GM15510 (cell line): ENCODE measurements around the gene EME1.

Source experiments
- POLR2A ChIP-seq: IDR thresholded peaks from 3 replicates; pipeline ENCODE4 v1.6.1; 2011; ENCODE audit warnings: borderline replicate concordance; ENCODE audit not compliant: insufficient read length; ENCODE audit errors: extremely low read depth

Gene EME1

DNA sequence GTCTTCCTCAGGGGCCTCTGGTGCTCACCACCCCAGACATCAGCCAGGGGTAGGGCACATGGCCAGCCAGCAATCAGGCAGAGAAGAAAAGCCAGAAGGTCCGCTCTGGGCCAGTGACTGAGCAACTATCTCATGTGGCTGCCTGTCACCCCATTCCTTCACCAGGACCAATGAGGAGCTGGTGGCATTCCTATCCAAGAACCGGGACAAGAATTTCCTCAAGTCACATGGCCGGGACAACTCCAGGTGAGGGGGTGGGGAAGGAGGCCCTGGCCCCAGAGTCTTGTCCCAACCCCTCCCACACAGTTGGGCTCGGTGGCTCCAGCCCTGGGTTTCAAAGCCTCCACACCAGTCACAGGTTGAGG, 17.7 kb upstream of the EME1 start:
- no peak for TF ChIP-seq POLR2A

DNA sequence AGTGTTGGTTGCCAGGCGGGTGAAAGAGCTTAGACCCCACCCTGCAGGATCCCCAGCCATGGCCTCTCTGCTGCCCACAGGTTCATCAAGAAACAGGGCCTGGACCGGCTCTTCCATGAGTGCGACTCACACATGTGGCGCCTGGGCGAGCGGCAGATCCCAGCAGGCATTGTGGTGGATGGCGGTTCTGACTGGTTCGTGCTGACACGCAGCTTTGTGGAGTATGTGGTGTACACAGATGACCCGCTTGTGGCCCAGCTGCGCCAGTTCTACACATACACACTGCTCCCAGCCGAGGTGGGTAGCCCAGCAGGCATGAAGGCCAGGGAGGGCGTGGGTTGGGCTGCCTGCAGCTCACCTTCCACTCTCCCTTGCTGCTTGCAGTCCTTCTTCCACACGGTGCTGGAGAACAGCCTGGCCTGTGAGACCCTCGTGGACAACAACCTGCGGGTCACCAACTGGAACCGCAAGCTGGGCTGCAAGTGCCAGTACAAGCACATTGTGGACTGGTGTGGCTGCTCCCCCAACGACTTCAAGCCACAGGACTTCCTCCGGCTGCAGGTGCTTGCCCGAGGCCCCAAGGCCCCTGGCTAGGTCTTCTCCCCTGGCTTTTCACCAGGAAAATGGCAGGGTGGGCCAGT, 17.2 kb upstream of the EME1 start:
- TF ChIP-seq POLR2A, result no peak

DNA sequence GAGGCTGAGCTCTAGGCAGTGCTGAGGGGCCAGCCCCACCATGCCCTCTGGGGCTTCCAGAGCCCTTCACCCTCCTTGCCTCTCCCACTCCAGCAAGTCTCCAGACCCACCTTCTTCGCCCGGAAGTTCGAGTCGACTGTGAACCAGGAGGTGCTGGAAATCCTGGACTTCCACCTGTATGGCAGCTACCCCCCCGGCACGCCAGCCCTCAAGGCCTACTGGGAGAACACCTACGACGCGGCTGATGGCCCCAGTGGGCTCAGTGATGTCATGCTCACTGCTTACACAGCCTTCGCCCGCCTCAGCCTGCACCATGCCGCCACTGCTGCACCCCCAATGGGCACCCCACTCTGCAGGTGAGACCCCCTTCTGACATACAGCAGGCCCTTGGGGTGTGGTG, 16.6 kb upstream of the EME1 start:
- no peak for TF ChIP-seq POLR2A

DNA sequence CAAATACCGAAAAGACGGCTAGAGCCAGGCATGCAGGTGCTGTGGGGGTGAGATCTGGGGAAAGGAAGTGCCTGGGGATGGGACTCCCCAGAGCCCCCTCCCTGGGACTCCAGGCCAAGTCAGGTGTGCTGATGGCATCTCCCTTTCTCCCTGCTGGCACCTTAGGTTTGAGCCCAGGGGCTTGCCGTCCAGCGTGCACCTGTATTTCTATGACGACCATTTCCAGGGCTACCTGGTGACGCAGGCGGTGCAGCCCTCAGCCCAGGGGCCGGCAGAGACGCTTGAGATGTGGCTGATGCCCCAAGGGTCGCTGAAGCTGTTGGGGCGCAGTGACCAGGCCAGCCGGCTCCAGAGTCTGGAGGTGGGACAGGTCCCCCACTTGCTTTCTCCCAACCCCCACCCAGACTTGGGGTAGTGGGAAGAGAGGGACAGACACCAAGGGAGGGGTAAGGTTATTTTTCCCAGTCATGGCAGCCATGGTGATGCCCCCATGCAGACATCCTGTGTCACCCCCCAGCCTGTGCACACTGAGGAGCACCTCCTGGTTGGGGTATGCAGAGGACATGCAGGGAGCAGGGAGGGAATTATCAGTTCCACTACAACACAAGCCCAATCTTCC, 16.0 kb upstream of the EME1 start:
- TF ChIP-seq POLR2A, result no peak

DNA sequence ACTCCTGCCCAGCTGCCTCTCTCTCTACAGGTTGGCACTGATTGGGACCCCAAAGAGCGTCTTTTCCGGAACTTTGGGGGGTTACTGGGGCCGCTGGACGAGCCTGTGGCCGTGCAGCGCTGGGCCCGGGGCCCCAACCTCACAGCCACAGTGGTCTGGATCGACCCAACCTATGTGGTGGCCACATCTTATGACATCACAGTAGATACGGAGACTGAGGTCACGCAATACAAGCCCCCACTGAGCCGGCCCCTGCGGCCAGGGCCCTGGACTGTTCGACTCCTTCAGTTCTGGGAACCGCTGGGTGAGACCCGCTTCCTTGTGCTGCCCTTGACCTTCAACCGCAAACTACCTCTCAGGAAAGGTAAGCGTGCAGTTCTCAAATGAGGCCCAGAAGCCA, 14.9 kb upstream of the EME1 start:
- TF ChIP-seq POLR2A, result no peak

DNA sequence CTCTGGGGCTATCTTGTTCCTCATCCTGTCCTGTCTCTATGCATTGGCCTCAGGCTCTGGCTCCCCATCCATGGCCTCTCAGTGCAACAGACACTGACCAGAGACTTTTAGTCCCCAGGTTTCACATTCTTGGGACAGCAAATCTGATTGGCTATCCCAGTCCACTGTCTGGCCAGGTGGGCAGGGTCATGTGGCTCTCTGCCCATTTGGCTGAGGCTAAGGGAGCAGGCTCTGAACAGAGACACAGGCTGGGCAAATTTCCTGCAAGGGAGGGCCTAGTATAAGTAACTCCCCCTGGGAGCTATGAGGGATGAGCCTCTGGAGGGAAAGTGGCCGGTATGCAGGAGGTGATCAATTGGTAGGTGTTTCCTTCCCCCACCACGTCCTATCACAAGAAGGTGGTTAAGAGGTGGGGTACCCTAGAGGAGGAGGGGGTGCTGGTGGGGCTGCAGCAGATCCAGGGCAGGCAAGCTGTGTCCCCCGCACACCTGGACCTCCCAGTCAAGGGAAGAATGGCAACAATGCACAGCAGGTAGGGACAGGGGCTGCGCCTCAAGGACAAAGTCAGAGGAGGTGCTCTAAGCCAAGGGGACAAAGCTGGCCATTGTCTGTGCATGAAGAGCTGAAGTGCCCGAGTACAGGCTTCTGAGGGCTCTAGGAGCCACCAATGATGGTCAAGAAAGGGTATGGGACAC, 13.9 kb upstream of the EME1 start:
- TF ChIP-seq POLR2A, result no peak

DNA sequence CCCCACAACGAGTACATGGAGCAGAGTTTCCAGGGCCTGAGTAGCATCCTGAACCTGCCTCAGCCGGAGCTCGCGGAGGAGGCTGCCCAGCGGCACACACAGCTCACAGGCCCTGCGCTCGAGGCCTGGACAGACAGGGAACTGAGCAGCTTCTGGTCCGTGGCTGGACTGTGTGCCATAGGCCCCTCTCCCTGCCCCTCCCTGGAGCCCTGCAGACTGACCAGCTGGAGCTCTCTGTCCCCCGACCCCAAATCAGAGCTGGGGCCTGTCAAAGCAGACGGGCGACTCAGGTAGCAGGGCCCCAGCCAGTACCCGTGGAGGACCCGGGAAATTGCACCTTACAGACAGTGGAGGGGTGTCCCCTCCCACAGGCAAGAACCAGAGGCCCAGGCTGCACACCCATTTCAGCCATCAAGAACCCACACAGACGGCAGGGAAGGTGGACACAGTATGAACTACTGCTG, 13.0 kb upstream of the EME1 start:
- TF ChIP-seq POLR2A, result no peak

DNA sequence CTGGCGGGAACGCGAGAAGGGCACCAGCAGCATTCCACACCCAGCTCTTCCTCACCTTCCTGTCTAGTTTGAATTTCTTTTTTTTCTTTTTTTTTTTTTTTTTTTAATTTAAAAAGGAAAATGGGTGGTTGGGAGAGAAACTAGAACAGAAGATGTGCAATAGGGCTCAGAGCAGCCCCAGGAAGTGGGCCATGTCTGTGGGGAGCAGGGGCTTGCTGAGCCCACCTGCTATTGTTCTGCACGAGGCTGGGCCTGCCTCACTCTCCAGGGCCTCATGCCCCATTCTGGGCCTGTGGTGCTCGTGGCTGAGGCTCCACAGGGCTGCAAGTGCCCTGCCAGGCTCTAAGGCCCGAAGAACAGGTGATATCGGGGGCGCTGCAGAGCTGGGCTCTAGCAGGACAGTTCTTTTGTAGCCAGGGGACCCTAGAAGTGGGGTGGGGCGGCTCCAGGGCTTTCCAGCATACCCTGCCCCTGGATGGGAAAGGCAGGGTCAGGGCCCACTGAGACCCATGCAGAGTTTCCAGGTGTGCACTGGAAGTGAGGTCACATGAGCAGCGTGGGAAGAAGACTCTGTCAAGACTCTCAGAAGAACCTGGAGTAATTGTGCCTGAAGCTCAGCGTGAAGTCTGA, 12.4 kb upstream of the EME1 start:
- no peak for TF ChIP-seq POLR2A

DNA sequence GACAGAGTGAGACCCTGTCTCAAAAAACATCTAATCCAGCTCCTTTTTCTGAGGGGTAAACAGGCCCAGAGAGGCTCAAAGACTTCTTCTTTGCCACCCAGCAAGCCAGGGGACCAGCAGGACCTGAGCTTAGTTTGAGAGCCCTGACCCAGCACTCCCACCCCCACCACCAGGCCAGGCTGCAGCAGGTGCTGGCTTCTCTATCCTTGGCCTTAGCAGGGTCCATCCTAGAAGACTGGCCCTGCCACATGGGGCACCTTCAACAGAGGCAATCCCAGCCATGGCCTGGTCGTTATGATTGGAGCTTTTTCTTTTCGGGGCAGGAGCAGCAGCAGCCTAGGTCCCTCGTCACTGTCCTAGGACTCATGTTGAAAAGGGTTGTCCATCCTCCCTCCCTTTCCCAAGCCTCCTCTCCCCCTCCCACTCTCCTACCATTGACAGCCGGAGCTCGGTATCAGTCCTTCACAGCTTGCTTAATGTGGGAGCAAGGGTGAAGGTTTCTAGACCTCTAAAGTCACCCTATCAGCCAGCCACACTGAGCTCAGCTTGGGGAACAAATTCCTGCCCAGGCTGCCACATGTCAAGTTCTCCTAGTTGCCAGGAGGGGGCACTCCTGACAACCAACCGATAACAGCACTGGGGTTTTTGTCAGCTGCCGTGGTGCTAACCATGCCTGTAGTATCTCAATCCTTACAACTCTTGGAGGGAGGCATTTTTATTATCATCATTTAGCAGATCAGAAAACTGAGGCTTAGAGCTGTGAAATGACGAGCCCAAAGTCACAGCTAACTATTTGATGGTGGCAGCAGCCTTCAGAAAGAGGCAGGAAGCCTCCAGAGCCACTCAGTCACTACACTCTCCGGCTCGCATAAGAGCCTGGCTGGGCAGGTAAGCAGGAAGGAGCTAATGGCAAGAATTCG, 11.2 kb upstream of the EME1 start:
- no peak for TF ChIP-seq POLR2A

DNA sequence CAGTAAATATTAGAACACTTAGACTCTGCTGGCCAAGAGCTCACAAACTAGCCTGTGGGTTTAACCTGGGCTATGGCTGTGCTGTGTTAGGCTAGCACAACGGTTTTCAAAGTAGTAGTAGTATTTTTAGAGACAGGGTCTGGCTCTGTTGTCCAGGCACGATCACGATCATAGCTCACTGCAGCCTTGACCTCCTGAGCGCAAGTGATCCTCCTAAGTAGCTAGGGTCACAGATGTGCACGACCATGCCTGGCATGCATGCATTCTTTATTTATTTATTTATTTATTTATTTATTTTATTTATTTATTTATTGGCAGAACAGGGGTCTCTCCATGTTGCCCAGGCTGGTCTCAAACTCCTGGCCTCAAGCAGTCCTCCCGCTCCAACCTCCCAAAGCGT, 10.4 kb upstream of the EME1 start:
- no peak for TF ChIP-seq POLR2A

DNA sequence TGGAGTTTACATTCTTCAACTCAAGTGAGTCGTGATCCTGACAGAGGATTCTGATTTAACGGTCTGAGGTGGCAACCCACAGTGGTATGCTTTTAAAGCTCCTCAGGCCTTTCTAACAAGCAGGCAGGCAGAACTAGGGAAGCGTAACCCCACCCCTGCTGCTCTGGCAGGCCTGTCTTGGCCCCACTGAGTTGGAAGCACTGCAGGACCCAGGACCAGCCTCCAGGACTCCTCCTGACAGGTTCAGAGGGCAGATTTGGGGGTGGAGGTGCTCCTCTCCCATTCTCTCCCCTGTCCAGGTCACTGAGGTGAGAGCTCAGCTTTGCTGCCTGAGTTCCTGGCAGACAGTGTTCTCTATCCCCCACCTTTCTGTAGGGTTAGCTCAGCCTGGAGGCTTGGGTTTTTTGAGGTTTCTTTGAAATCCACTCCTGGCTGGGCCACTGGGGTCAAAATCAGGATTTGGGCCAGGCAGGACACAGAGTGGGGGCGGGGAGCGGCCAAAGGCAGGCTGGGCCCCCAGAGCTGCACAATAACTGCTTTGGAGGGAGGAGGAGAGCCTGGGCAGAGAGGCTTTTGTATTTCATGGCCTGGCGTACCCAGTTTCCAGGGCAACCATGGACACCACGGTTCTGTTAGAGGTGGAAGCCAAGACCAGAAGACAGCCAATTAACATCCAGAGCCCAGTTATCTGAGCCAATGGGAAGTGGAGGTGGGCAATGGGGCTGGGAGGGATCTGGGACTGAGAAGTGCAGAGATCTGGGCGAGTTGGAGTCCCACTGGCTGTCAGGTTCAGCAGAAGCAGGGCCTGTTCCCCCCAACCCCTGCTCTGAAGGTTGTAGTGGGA, 9.6 kb upstream of the EME1 start:
- TF ChIP-seq POLR2A, result no peak

DNA sequence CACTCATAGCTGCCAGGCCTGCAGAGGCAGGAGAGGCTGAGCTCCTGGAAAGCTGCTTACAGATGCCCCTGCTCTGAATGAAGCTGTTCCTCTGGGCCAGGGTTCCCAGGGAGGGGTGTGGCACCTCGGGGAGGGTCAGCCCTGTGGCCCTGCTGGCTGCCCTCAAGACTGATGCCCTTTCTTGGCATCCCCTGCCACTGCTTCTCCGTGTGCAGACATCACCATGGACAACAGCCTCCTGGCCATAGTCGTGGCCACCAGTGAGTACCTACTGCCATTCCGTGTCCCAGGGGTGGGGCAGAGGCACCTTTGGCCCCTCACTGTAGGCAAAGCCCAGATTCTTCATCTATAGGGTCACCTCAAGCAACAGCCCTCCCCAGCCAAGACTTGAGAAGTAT, 9.0 kb upstream of the EME1 start:
- TF ChIP-seq POLR2A, result no peak

DNA sequence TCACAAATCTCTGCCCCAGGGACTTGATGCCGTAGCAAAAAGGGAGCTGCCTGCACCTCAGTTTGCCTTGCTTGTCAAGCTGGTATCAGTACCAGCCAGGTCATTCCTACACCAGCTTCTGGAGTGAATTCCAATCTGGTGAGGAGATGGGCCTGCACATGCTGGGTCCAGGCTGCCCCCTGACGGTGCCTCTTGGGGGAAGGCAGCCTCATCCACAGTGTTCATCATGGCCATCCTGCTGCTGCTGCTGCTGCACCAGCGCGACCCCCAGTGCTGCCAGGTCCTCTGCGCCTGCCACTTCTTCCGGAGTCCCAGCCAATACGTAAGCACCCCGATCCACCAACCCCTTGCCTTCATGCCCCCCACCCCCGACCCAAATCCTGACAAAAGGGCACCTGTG, 8.3 kb upstream of the EME1 start:
- no peak for TF ChIP-seq POLR2A

DNA sequence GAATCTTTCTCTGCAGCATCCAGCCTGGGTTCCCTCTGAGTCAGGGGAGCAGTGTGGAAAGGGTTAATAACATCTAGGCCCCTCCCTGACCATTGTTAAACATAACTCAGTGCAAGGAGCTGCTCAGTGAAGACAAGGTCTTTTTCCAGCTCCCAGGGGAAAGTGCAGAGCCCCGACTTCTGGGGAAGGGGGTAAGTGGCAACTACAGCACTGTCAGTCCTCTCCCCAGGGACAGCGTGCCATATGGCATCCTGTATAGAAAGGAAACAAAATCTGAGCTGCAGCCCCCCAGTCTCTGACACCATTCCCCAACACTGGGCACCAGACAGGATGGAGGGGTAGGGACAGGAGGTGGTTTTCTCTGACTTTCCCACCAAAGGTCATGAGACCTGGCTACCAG, 7.9 kb upstream of the EME1 start:
- no peak for TF ChIP-seq POLR2A
